Activated CD4-positive, alpha-beta T cell treated with anti-CD3 and anti-CD28 coated beads, Interleukin-2, Interleukin-6, amounts not matched to agents 100 ng/mL and 50 ng/mL, durations not matched to agents 16 hours and 8 hours (primary cell): Measurements from ENCODE around the gene DHDDS.
"Not testable (repeated sequence)": the region's sequence is repeated elsewhere in the genome, so short reads cannot be mapped to it uniquely, and the experiment has no call there.

Source experiments
- DNase-seq: peaks from one replicate; pipeline ENCODE4 v3.0.0-alpha.2; 2020

DHDDS gene

GRCh38 chr1:26431979-26432695 is at the start of gene DHDDS:
TSS of gene DHDDS (plus strand) at chr1:26432321. CDS start at chr1:26432946, 625 bp downstream.
- DNase-seq, result peak; percentile 99

- DNase-seq, result no peak
These were observed 48.0 kb upstream of the DHDDS start for GRCh38 chr1:26384076-26384475.

- not testable (repeated sequence) for DNase-seq
These were observed 47.1 kb upstream of the DHDDS start for GRCh38 chr1:26385063-26385462.

- DNase-seq, result peak; percentile 22
These were observed 44.7 kb upstream of the DHDDS start for GRCh38 chr1:26387447-26387846.

- no peak for DNase-seq
These were observed 43.2 kb upstream of the DHDDS start for GRCh38 chr1:26388791-26389445.

GRCh38 chr1:26389604-26390247 is 42.4 kb upstream of the DHDDS start:
- DNase-seq, result no peak

- DNase-seq, result peak; percentile 44
These were observed 40.7 kb upstream of the DHDDS start for GRCh38 chr1:26391450-26391849.

- DNase-seq, result no peak
These were observed 36.4 kb upstream of the DHDDS start for GRCh38 chr1:26395754-26396153.

GRCh38 chr1:26399034-26399433 is 33.1 kb upstream of the DHDDS start:
- DNase-seq, result no peak

- no peak for DNase-seq
These were observed 30.2 kb upstream of the DHDDS start for GRCh38 chr1:26401891-26402290.

GRCh38 chr1:26403656-26404055 is 28.5 kb upstream of the DHDDS start:
- DNase-seq, result no peak

GRCh38 chr1:26404641-26405040 is 27.5 kb upstream of the DHDDS start:
- DNase-seq, result no peak

GRCh38 chr1:26405281-26405915 is 26.7 kb upstream of the DHDDS start:
- DNase-seq, result no peak

- DNase-seq, result peak; percentile 63
These were observed 23.5 kb upstream of the DHDDS start for GRCh38 chr1:26408604-26409003.

- no peak for DNase-seq
These were observed 22.8 kb upstream of the DHDDS start for GRCh38 chr1:26409191-26409807.

GRCh38 chr1:26410706-26411623 is 21.2 kb upstream of the DHDDS start, which contains the start of gene LIN28A:
TSS of gene LIN28A (plus strand) at chr1:26410817. CDS start at chr1:26410892, 75 bp downstream.
- no peak for DNase-seq

GRCh38 chr1:26411624-26412074 is 20.5 kb upstream of the DHDDS start:
- DNase-seq, result no peak

GRCh38 chr1:26412180-26412840 is 19.8 kb upstream of the DHDDS start:
- no peak for DNase-seq

- DNase-seq, result no peak
These were observed 19.1 kb upstream of the DHDDS start for GRCh38 chr1:26413031-26413430.

- peak; percentile 89 for DNase-seq
These were observed 14.9 kb upstream of the DHDDS start for GRCh38 chr1:26417111-26417759.
